ENCODE measurements around the gene BUD31.

The BUD31 gene

DNA sequence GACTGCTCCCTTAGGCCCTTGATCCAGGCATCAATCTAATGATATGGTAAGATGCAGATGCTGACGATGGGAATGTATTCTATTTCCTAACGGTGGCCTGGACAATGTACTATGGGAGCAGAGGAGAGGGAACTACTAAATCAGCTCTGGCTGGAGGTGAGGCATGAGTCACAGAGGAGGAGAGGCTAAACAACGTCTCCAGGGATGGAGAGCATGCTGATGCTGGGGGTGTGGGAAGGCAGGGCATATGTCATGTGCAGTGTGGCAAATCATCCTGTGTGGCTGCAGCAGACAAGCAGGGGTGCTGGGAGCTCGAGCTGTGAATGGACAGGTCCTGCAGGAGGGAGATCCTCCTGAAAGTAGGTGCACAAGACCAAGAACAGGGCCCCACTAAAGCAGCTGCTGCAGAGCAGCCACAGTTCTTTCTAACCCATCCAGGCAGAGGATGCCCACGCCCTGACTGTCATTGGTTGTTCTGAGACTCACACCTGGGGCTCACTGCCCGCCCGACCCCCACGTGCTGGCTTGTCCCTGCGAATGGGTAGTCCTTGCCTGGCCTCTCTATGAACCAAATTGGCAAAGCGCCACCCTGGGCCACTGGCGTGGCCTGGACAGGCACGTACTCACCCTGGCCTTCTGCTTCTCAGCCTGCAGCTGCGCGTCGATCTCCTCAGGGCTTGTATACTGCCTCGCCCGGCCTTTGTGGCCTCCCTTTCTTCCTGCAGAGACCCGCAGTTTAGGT lies 4.4 kb upstream of the BUD31 start:
- ChIA-PET CTCF (no interaction called here), POLR2A (no interaction called here)
- no peak for TF ChIP-seq NFRKB (IDR thresholded peaks at IDR 0.05)
- TF ChIP-seq TARDBP (IDR thresholded peaks at IDR 0.05) = no peak
- TF ChIP-seq SUZ12 (IDR thresholded peaks at IDR 0.05) = no peak
- TF ChIP-seq, protein P1, sequence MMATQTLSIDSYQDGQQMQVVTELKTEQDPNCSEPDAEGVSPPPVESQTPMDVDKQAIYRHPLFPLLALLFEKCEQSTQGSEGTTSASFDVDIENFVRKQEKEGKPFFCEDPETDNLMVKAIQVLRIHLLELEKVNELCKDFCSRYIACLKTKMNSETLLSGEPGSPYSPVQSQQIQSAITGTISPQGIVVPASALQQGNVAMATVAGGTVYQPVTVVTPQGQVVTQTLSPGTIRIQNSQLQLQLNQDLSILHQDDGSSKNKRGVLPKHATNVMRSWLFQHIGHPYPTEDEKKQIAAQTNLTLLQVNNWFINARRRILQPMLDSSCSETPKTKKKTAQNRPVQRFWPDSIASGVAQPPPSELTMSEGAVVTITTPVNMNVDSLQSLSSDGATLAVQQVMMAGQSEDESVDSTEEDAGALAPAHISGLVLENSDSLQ (IDR thresholded peaks at IDR 0.05) = no peak
- no peak for TF ChIP-seq FOXM1 (IDR thresholded peaks at IDR 0.05; ENCODE audit: borderline replicate concordance)
- no peak for TF ChIP-seq FOXK2 (IDR thresholded peaks at IDR 0.05)
- TF ChIP-seq ZNF384 (IDR thresholded peaks at IDR 0.05) = no peak
- no peak for TF ChIP-seq ARNT (IDR thresholded peaks at IDR 0.05)
- DNase-seq (ENCODE audit: extremely low spot score) = no peak

- TF ChIP-seq SUZ12 (IDR thresholded peaks at IDR 0.05) (no peak), HDGF (IDR thresholded peaks at IDR 0.05; ENCODE audit: borderline replicate concordance) (no peak), TARDBP (IDR thresholded peaks at IDR 0.05) (no peak), FOXK2 (IDR thresholded peaks at IDR 0.05) (no peak), L3MBTL2 (conservative IDR thresholded peaks at IDR 0.05) (no peak), BHLHE40 (IDR thresholded peaks at IDR 0.05; ENCODE audit: borderline replicate concordance) (no peak), ZNF384 (IDR thresholded peaks at IDR 0.05) (no peak), NFRKB (IDR thresholded peaks at IDR 0.05) (no peak), SP1 (IDR thresholded peaks at IDR 0.05) (no peak), LEF1 (IDR thresholded peaks at IDR 0.05; ENCODE audit: borderline replicate concordance) (no peak), CTBP1 (IDR thresholded peaks at IDR 0.05; ENCODE audit: borderline replicate concordance) (no peak), FOXM1 (IDR thresholded peaks at IDR 0.05; ENCODE audit: borderline replicate concordance) (no peak), FOXA1 (IDR thresholded peaks at IDR 0.05) (no peak), ELF4 (IDR thresholded peaks at IDR 0.05) (no peak), ARNT (IDR thresholded peaks at IDR 0.05) (no peak)
- TF ChIP-seq, protein P1 (IDR thresholded peaks at IDR 0.05) = no peak
- ChIA-PET CTCF (no interaction called here), POLR2A (no interaction called here)
- no peak for DNase-seq (ENCODE audit: extremely low spot score)
These were observed 3.8 kb upstream of the BUD31 start for GRCh38 chr7:99404977-99405320.

DNA sequence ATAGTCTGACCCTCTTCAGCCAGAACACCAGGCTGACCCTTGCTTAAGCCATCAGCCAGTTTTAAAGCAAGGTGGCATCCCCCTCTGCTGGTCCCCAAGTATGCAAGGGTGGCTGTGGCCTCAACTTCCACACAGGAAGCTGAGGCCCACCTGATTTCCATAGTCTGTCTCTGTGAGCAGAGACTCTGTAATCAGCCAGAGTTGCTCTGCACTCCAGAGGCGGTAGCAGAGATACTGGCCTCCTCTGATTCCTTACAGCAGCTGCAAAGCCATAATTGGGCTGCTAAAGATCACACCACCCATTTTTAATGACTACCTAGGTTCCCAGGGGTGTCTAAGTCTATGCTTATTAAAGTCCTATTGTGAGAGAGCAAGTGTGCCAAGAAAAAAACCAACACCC lies 2.2 kb upstream of the BUD31 start:
- CTCF ChIA-PET = no interaction called here
- POLR2A ChIA-PET = interaction anchor here (1.1 to 2.9 kb wide), 3 partner anchors 9 to 80 kb away, joined by 3 to 24 read pairs (median 5); partner anchors contain the start of gene ARPC1A
- no peak for DNase-seq (ENCODE audit: extremely low spot score)
- TF ChIP-seq SP1 (IDR thresholded peaks at IDR 0.05) (no peak), HDGF (IDR thresholded peaks at IDR 0.05; ENCODE audit: borderline replicate concordance) (no peak), CTBP1 (IDR thresholded peaks at IDR 0.05; ENCODE audit: borderline replicate concordance) (no peak), FOXM1 (IDR thresholded peaks at IDR 0.05; ENCODE audit: borderline replicate concordance) (no peak), ARNT (IDR thresholded peaks at IDR 0.05) (no peak), FOXA1 (IDR thresholded peaks at IDR 0.05) (no peak), TARDBP (IDR thresholded peaks at IDR 0.05) (no peak), LEF1 (IDR thresholded peaks at IDR 0.05; ENCODE audit: borderline replicate concordance) (no peak), L3MBTL2 (conservative IDR thresholded peaks at IDR 0.05) (no peak)
- TF ChIP-seq, protein P1 (IDR thresholded peaks at IDR 0.05) = no peak

GRCh38 chr7:99407872-99408378 lies 844 bp upstream of the BUD31 start:
- ChIA-PET CTCF (no interaction called here), POLR2A (interaction anchor here (0.9 to 2.9 kb wide), 11 partner anchors 9 to 151 kb away, joined by 3 to 24 read pairs (median 6); partner anchors contain the start of genes ARPC1A, CPSF4, PTCD1 and ZNF655)
- no peak for DNase-seq (ENCODE audit: extremely low spot score)
- TF ChIP-seq FOXK2 (IDR thresholded peaks at IDR 0.05) (no peak), ZNF384 (IDR thresholded peaks at IDR 0.05) (no peak), SUZ12 (IDR thresholded peaks at IDR 0.05) (no peak), LEF1 (IDR thresholded peaks at IDR 0.05; ENCODE audit: borderline replicate concordance) (no peak), L3MBTL2 (conservative IDR thresholded peaks at IDR 0.05) (peak; percentile 57), FOXA1 (IDR thresholded peaks at IDR 0.05) (no peak), ELF4 (IDR thresholded peaks at IDR 0.05) (no peak), NFRKB (IDR thresholded peaks at IDR 0.05) (no peak)

- ChIA-PET CTCF (no interaction called here), POLR2A (interaction anchor here (0.7 to 2.9 kb wide), 22 partner anchors 9 to 149 kb away, joined by 3 to 24 read pairs (median 5); partner anchors contain the start of genes ARPC1A, ARPC1B, CPSF4 and FAM200A)
- no peak for DNase-seq (ENCODE audit: extremely low spot score)
- no peak for TF ChIP-seq ARNT (IDR thresholded peaks at IDR 0.05)
These were observed 413 bp downstream of the BUD31 start for GRCh38 chr7:99409192-99409572.

DNA sequence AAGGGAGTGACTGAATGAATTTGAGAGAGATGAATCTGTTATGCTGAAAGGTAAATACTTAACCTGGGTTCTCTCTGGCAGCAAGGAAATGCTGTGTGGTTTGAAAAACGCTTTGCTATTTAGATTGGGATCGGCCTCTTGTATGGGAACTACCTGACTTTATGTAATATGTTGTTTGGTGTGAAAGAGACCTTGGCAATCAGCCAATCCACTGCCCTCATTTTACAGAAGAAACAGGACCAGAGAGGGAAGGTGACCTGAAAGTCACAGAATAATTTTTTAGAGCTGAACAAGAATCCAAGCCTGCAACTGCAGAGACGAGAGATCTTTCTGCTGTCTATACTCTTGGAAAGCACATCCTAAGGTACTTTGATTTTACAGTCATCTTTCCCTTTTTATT lies 1.0 kb downstream of the BUD31 start:
- CTCF ChIA-PET = no interaction called here
- no peak for TF ChIP-seq SUZ12 (IDR thresholded peaks at IDR 0.05)
- TF ChIP-seq ZNF384 (IDR thresholded peaks at IDR 0.05) = no peak
- no peak for TF ChIP-seq ELF4 (IDR thresholded peaks at IDR 0.05)
- no peak for TF ChIP-seq CTBP1 (IDR thresholded peaks at IDR 0.05; ENCODE audit: borderline replicate concordance)
- no peak for TF ChIP-seq TARDBP (IDR thresholded peaks at IDR 0.05)
- no peak for TF ChIP-seq BHLHE40 (IDR thresholded peaks at IDR 0.05; ENCODE audit: borderline replicate concordance)
- no peak for TF ChIP-seq FOXK2 (IDR thresholded peaks at IDR 0.05)
- DNase-seq (ENCODE audit: extremely low spot score) = no peak

More for the DNA sequence above, 1.0 kb downstream of the BUD31 start:
- POLR2A ChIA-PET = interaction anchor here (1.1 to 2.1 kb wide), 2 partner anchors 14 to 19 kb away, joined by 3 to 16 read pairs; no protein-coding TSS in a partner anchor
